HG02884 (cell line): Measurements from ENCODE around the gene TMEM181.

Experiments used
- ATAC-seq: cut with Tn5 transposase; IDR thresholded peaks from one replicate; pipeline ENCODE4 v1.9.1; 2021; ENCODE audit warnings: mild to moderate bottlenecking, moderate library complexity; ENCODE audit not compliant: unreplicated experiment

Gene TMEM181

DNA sequence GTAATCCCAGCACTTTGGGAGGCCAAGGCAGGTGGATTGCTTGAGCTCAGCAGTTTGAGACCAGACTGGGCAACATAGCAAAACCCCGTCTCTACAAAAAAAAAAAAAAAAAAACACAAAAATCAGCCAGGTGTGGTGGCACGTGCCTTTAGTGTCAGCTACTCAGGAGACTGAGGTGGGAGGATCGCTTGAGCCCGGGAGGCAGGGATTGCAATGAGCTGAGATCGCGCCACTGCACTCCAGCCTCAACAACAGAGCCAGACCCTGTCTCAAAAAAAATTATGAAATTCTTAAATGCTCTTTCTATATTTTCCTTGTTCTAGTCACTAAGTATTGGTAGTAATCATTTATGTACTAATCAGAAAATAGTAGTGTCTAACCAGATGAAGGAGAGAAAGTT, 120.6 kb downstream of the TMEM181 start:
- no peak for ATAC-seq

DNA sequence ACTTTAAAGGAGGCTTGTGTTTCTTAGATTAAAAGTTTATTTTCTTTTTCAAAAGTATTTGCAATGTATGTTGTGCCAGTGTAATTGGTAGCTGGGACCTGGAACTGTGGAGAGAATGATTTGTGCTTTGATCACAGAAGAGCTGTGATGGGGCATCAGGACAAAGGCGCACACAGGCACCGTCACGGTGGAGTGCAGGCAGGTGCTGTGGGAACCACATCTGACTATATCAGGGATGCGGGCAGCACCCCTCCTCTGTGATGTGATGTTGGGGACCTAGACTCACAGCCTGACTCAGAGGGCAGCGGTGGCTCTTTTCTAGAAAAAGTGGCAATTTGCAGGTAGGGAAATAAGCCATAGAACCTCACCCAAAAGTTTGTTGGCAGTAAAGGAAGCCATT, 124.4 kb downstream of the TMEM181 start:
- ATAC-seq = no peak

DNA sequence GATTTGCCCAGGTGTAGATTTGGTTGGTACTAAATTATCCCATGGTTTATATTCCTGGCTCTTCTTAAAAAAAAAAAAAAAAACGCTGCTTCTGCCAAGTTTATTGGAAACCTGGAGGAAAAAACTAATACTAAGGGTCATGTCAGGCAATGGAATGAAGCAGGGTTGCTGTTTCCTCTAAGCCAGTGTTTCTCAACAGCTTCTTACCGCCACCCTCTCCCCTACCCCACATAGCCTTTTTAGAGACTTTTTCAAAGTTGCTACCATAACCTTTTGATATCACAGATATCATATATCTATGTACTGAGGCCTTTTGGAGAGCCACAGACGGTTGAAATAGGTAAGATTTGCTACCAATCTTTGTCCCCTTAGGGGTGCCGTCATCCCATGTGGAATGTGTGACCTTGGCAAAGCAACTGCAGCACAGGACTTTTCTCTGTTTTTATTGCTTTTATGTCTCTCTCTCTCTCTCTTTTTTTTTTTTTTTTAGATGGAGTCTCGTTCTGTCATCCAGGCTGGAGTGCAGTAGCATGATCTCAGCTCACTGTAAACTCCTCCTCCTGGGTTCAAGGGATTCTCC, 124.9 kb downstream of the TMEM181 start:
- no peak for ATAC-seq
